OCI-LY1 (cell line): ENCODE measurements around the gene CCL26.

ENCODE experiments used
- H2AFZ ChIP-seq: fragments of 200-600 bp; sonication (generic), shearing (Covaris generic); 2 replicates; pipeline ENCODE4 v1.6.0; 2014; ENCODE audit warnings: antibody characterized with exemption, mild to moderate bottlenecking, low read length
- H3F3A ChIP-seq: fragments of 200-600 bp; sonication (generic), shearing (Covaris generic); 2 replicates; pipeline ENCODE4 v1.6.0; 2014; ENCODE audit warnings: mild to moderate bottlenecking, antibody characterized with exemption, low read length, moderate library complexity; ENCODE audit not compliant: insufficient read depth
- H3K27ac ChIP-seq: fragments of 200-600 bp; sonication (generic); 2 replicates; pipeline ENCODE4 v1.5.1; 2014; ENCODE audit warnings: low read length, mixed run types, mild to moderate bottlenecking, low read depth; ENCODE audit not compliant: poor library complexity, severe bottlenecking
- H3K27me3 ChIP-seq: fragments of 200-600 bp; sonication (generic); 2 replicates; pipeline ENCODE4 v1.6.0; 2014; ENCODE audit warnings: antibody characterized with exemption, mild to moderate bottlenecking, low read length, moderate library complexity; ENCODE audit not compliant: insufficient read depth
- H3K36me3 ChIP-seq: fragments of 200-600 bp; sonication (generic); 2 replicates; pipeline ENCODE4 v1.6.1; 2014; ENCODE audit warnings: mild to moderate bottlenecking, antibody characterized with exemption, low read length, moderate library complexity, mixed read lengths; ENCODE audit not compliant: insufficient read depth
- H3K4me1 ChIP-seq: fragments of 200-600 bp; sonication (generic); 2 replicates; pipeline ENCODE4 v1.5.1; 2014; ENCODE audit warnings: mild to moderate bottlenecking, low read length, moderate library complexity; ENCODE audit not compliant: insufficient read depth, severe bottlenecking
- H3K4me2 ChIP-seq: fragments of 200-600 bp; sonication (generic), shearing (Covaris generic); 2 replicates; pipeline ENCODE4 v1.6.1; 2014; ENCODE audit warnings: low read length
- H3K4me3 ChIP-seq: fragments of 200-600 bp; sonication (generic); 2 replicates; pipeline ENCODE4 v1.5.1; 2014; ENCODE audit warnings: low read length, low read depth, mild to moderate bottlenecking, mixed read lengths; ENCODE audit not compliant: poor library complexity, severe bottlenecking
- H3K79me2 ChIP-seq: fragments of 200-600 bp; shearing (Covaris generic); 2 replicates; pipeline ENCODE4 v1.6.1; 2016; ENCODE audit warnings: mixed run types, low read length, mixed read lengths; ENCODE audit not compliant: insufficient read depth
- H3K9ac ChIP-seq: fragments of 200-600 bp; sonication (generic), shearing (Covaris generic); 2 replicates; pipeline ENCODE4 v1.6.1; 2014; ENCODE audit warnings: mild to moderate bottlenecking, low read length, mixed read lengths
- H3K9me2 ChIP-seq: fragments of 200-600 bp; sonication (generic), shearing (Covaris generic); 2 replicates; pipeline ENCODE4 v1.6.1; 2014; ENCODE audit warnings: low read depth, mild to moderate bottlenecking, low read length, mixed read lengths
- H3K9me3 ChIP-seq: fragments of 200-600 bp; shearing (Covaris generic); 2 replicates; pipeline ENCODE4 v1.6.1; 2014; ENCODE audit warnings: low read length, mixed read lengths
- H4K20me1 ChIP-seq: fragments of 200-600 bp; sonication (generic), shearing (Covaris generic); 2 replicates; pipeline ENCODE4 v1.6.0; 2016; ENCODE audit warnings: mild to moderate bottlenecking, low read length; ENCODE audit not compliant: insufficient read depth
- EZH2 ChIP-seq: fragments of 200-600 bp; sonication (generic), shearing (Covaris generic); IDR thresholded peaks from 2 replicates; pipeline ENCODE4 v1.8.0; 2017; ENCODE audit warnings: borderline replicate concordance, mixed run types, mild to moderate bottlenecking, antibody characterized with exemption, low read length, moderate library complexity, mixed read lengths
- TF ChIP-seq, protein P1 (sequence below): fragments of 200-600 bp; sonication (generic), shearing (Covaris generic); IDR thresholded peaks from 2 replicates; pipeline ENCODE4 v1.5.1; 2017; ENCODE audit warnings: mild to moderate bottlenecking, antibody characterized with exemption, low read length, moderate library complexity, mixed read lengths

The CCL26 gene

DNA sequence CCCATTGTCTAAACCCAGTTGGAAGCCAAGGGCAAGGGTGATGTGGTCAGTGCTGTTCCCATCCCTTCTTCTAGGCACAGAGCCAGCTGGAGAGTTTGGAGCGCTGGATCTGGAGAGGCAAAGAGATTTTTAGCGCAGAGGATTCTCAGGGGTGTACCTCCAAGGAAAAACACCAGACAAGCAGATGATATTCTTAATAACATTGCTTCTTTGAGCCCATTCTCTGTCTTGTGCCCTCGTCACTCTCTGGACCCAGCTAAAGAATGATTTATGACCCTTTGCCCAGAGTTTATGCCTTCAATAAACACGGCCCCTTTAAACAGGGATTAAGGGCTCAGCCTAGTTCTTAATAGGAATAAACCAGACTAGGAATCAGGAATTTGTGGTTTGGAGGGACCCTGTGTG, 28.6 kb downstream of the CCL26 start:
- TF ChIP-seq, protein P1, sequence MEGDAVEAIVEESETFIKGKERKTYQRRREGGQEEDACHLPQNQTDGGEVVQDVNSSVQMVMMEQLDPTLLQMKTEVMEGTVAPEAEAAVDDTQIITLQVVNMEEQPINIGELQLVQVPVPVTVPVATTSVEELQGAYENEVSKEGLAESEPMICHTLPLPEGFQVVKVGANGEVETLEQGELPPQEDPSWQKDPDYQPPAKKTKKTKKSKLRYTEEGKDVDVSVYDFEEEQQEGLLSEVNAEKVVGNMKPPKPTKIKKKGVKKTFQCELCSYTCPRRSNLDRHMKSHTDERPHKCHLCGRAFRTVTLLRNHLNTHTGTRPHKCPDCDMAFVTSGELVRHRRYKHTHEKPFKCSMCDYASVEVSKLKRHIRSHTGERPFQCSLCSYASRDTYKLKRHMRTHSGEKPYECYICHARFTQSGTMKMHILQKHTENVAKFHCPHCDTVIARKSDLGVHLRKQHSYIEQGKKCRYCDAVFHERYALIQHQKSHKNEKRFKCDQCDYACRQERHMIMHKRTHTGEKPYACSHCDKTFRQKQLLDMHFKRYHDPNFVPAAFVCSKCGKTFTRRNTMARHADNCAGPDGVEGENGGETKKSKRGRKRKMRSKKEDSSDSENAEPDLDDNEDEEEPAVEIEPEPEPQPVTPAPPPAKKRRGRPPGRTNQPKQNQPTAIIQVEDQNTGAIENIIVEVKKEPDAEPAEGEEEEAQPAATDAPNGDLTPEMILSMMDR, result no peak
- TF ChIP-seq EZH2, result no peak
- Histone ChIP-seq H3K4me3 (no peak overlapping the region), H3K36me3 (no peaks in the 10 kb centered on the region), H3K9me3 (no peaks in the 10 kb centered on the region), H3F3A (no peaks in the 10 kb centered on the region), H2AFZ (no peak overlapping the region), H3K4me2 (no peak overlapping the region), H3K27me3 (no peaks in the 10 kb centered on the region; the same call in 1 of the 2 replicates), H3K79me2 (no peaks in the 10 kb centered on the region), H3K27ac (no peak overlapping the region), H3K9ac (no peak overlapping the region), H3K9me2 (no peaks in the 10 kb centered on the region), H4K20me1 (no peaks in the 10 kb centered on the region), H3K4me1 (peaks cover 20% of the 10 kb centered on the region)

DNA sequence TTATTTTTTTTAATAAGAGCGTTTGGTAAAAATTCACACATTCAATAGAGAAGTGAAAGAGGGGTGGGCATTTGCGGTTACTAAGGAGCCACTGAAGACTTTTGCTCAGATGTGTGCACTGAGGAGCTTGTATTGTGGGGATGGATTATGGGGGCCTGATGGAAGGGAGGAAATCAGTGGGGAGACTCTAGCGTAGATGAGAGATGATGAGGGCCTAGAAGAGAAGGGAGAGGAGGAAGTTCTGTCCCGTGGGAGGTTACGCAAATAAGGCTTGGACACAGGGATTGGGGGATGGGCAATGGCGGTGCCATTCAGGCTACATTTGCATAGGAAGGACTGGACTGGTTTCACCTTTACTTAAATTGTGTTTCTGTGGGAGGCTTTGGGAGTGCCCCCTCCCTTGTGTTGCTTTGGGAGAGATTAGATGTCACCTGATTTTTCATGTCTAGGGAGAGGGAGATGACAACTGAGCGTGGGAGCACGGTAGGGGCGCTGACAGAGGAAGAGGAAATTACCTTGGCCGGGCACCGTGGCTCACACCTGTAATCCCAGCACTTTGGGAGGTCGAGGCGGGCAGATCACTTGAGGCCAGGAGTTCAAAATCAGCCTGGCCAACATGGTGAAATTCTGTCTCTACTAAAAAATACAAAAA, 31.0 kb downstream of the CCL26 start:
- Histone ChIP-seq H3F3A (no peaks in the 10 kb centered on the region), H3K9me3 (no peaks in the 10 kb centered on the region), H3K27me3 (no peaks in the 10 kb centered on the region; the same call in 1 of the 2 replicates), H2AFZ (no peak overlapping the region), H3K9ac (no peak overlapping the region), H3K36me3 (no peaks in the 10 kb centered on the region), H3K4me1 (peaks cover 26% of the 10 kb centered on the region), H3K9me2 (no peaks in the 10 kb centered on the region), H3K27ac (no peak overlapping the region), H3K4me3 (no peak overlapping the region), H4K20me1 (no peaks in the 10 kb centered on the region), H3K79me2 (no peaks in the 10 kb centered on the region), H3K4me2 (peak overlapping the region; percentile 2; the same call in 1 of the 2 replicates)
- no peak for TF ChIP-seq EZH2
- TF ChIP-seq, protein P1, result no peak

DNA sequence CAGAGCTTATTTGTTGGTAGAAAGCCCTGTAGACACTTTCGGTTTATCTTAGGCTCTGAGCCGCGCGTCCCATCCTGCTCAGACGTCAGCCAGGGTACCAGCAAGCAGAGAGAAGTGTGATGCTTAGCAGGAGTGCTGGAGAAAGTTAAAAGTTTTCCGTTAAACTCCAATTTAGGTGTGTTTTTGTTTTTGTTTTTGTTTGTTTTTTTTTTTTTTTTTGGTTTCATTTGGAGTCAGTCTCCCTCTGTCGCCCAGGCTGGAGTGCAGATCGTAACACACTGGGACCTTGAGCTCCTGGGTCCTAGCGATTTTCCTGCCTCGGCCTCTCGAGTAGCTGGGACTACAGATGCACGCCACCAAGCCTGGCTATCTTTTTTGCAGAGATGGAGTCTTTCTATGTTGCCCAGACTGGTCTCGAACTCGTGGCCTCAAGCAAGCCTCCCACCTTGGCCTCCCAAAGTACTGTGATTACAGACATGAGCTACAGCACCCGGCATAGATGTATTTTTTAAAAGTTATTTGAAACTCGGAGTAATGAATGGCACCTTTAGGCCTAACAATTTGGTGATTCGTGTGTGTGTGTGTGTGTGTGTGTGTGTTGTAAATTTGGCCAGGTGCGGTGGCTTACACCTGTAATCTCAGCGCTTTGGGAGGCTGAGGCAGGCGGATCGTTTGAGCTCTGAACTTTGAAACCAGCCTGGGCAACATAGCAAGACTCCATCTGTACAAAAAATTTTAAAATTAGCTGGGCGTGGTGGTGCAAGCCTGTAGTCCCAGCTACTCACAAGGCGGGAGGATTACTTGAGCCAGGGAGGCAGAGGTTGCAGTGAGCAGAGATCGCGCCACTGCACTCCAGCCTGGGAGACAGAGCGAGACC, 32.0 kb downstream of the CCL26 start:
- Histone ChIP-seq H3K4me1 (peaks cover 26% of the 10 kb centered on the region), H3F3A (no peaks in the 10 kb centered on the region), H3K79me2 (no peaks in the 10 kb centered on the region), H4K20me1 (no peaks in the 10 kb centered on the region), H3K27ac (no peak overlapping the region), H3K9ac (peak overlapping the region; percentile 69), H3K27me3 (no peaks in the 10 kb centered on the region), H3K4me3 (peak overlapping the region; percentile 90), H3K9me3 (no peaks in the 10 kb centered on the region), H3K9me2 (no peaks in the 10 kb centered on the region), H3K36me3 (no peaks in the 10 kb centered on the region), H2AFZ (peak overlapping the region; percentile 76; the same call in 1 of the 2 replicates), H3K4me2 (peak overlapping the region; percentile 84)
- no peak for TF ChIP-seq EZH2
